ENCODE results near the gene MOB1B. TPM values are rescaled to one million over a fixed set of nuclear protein-coding genes. Genes with fewer than 3 reads are reported as not detected.

MOB1B gene
- total and polyA plus RNA-seq, 2 experiments from 2014 or later = 7.5 to 10.2 TPM

DNA sequence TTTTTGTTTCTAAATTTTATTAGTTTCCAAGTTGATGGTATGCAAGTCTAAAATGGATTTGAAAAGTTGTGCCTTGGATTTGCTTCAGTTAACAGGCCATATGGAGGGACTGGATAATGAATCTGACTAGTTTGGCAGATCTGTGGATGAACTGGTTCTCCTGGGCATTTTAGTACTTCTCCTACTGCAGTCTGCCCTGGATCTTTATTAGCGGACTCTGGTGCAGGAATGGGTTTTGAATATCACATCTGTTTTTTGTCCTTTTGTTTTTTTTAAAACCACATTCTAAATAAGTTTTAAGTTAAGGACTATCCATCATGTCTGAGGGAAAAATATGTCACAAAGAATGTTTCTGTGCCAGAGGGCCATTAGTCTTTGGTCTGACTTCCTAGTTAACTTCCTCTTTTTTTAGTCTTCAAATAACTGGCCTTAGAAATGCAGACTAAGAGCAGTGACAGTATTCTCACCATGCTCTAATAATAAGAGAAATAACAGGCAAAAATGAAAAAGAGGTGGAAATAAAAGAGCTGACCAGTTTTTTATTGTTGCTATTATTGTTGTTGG, 77.4 kb downstream of the MOB1B start:
- no peaks in the 10 kb centered on the region for H3K27me3 ChIP-seq (replicated peaks; ENCODE audit: insufficient read depth)
- H3K9me3 ChIP-seq (ENCODE audit: low read depth) = no peaks in the 10 kb centered on the region
- H3K36me3 ChIP-seq (ENCODE audit: low read depth) = peaks cover 19% of the 10 kb centered on the region; the same call in 1 of the 2 replicates
- no peaks in the 10 kb centered on the region for H4K20me1 ChIP-seq (ENCODE audit: insufficient read depth)
- H3K27ac ChIP-seq = no peak overlapping the region
- H3K79me2 ChIP-seq (ENCODE audit: insufficient read depth) = no peaks in the 10 kb centered on the region
- H3K9ac ChIP-seq = no peak overlapping the region
- in situ Hi-C loops (cut with MboI) = no loop called here
- no peak for DNase-seq
- no peak overlapping the region for H3K4me3 ChIP-seq
- H3F3A ChIP-seq (ENCODE audit: insufficient read depth) = no peaks in the 10 kb centered on the region
- no peak overlapping the region for H2AFZ ChIP-seq
- no peak overlapping the region for H3K4me2 ChIP-seq (ENCODE audit: unreplicated experiment)
- no peaks in the 10 kb centered on the region for H3K4me1 ChIP-seq (ENCODE audit: insufficient read depth)
- no peak for TF ChIP-seq EZH2phosphoT487 (IDR thresholded peaks at IDR 0.05; ENCODE audit: insufficient read depth, low read depth)
- TF ChIP-seq EZH2 (IDR thresholded peaks at IDR 0.05; ENCODE audit: insufficient read depth, poor library complexity, severe bottlenecking) = no peak
- H3K9me2 ChIP-seq (ENCODE audit: insufficient read depth) = no peaks in the 10 kb centered on the region
- 96 to 100% methylated on average over 1 of the region's 1 CpG for WGBS, 2 experiments (ENCODE audit: low coverage in 1 of 2, low lambda C conversion rate in 2 of 2, missing lambda C conversion rate in 2 of 2)

DNA sequence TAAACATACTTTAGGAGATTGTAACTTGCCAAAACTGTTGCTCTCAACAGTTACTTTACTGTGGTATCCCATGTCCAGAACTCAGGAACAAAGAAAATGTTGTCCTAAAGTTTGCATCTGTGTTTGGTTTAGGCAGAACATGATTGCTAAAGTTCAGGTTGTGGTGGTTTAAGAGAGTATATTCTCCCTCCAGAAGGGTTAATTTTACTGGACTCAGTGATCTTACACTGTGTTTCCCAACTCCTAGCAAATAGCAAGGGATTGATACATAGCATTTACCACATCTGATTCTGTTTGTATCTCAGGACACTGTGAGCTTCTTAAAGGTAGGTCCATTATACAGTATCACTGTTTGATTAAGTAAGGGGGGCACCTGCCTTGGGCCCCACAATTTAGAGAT, 78.0 kb downstream of the MOB1B start:
- Histone ChIP-seq H3K9me3 (ENCODE audit: low read depth) (no peaks in the 10 kb centered on the region), H3K27me3 (replicated peaks; ENCODE audit: insufficient read depth) (no peaks in the 10 kb centered on the region), H3K79me2 (ENCODE audit: insufficient read depth) (no peaks in the 10 kb centered on the region), H3K4me2 (ENCODE audit: unreplicated experiment) (no peak overlapping the region), H3K4me3 (no peak overlapping the region), H4K20me1 (ENCODE audit: insufficient read depth) (no peaks in the 10 kb centered on the region), H3K36me3 (ENCODE audit: low read depth) (peaks cover 19% of the 10 kb centered on the region; the same call in 1 of the 2 replicates), H3K4me1 (ENCODE audit: insufficient read depth) (no peaks in the 10 kb centered on the region), H3K27ac (no peak overlapping the region), H3F3A (ENCODE audit: insufficient read depth) (no peaks in the 10 kb centered on the region), H3K9ac (no peak overlapping the region), H2AFZ (no peak overlapping the region), H3K9me2 (ENCODE audit: insufficient read depth) (no peaks in the 10 kb centered on the region)
- in situ Hi-C loops (cut with MboI) = no loop called here
- DNase-seq = no peak
- TF ChIP-seq EZH2phosphoT487 (IDR thresholded peaks at IDR 0.05; ENCODE audit: insufficient read depth, low read depth) = no peak

DNA sequence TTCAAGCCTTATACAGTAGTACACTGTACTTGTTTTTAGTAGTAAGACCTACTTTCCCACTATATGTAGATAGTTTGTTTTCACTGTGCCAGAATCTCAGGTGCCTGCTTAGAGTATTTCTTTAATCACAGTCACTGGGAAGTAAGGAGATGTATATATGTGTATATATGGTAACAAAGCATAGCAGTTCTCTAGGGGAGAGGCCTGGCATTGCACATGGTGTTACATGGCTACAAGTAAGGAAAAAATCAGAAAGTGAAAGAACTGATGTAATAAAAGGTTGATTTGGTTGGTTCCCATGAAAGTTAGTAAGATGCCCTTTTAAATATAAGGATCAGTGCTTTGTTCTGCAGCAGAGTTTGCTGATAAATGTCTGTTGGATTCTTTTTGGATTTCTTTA, 81.9 kb downstream of the MOB1B start:
- H3K36me3 ChIP-seq (ENCODE audit: low read depth) = 0 out of 2 replicates have a peak, but pooled peaks cover 4% of the 10 kb centered on the region
- H3F3A ChIP-seq (ENCODE audit: insufficient read depth) = no peaks in the 10 kb centered on the region
- H3K4me3 ChIP-seq = no peak overlapping the region
- no peaks in the 10 kb centered on the region for H3K79me2 ChIP-seq (ENCODE audit: insufficient read depth)
- in situ Hi-C loops (cut with MboI) = no loop called here
- no peak overlapping the region for H3K4me2 ChIP-seq (ENCODE audit: unreplicated experiment)
- no peaks in the 10 kb centered on the region for H3K9me3 ChIP-seq (ENCODE audit: low read depth)
- no peaks in the 10 kb centered on the region for H3K9me2 ChIP-seq (ENCODE audit: insufficient read depth)
- no peak for TF ChIP-seq EZH2phosphoT487 (IDR thresholded peaks at IDR 0.05; ENCODE audit: insufficient read depth, low read depth)
- TF ChIP-seq EZH2 (IDR thresholded peaks at IDR 0.05; ENCODE audit: insufficient read depth, poor library complexity, severe bottlenecking) = no peak
- H3K27me3 ChIP-seq (replicated peaks; ENCODE audit: insufficient read depth) = no peaks in the 10 kb centered on the region
- no peaks in the 10 kb centered on the region for H3K4me1 ChIP-seq (ENCODE audit: insufficient read depth)
- H3K27ac ChIP-seq = no peak overlapping the region
- no peaks in the 10 kb centered on the region for H4K20me1 ChIP-seq (ENCODE audit: insufficient read depth)
- no peak overlapping the region for H2AFZ ChIP-seq
- no peak overlapping the region for H3K9ac ChIP-seq
- DNase-seq = no peak

DNA sequence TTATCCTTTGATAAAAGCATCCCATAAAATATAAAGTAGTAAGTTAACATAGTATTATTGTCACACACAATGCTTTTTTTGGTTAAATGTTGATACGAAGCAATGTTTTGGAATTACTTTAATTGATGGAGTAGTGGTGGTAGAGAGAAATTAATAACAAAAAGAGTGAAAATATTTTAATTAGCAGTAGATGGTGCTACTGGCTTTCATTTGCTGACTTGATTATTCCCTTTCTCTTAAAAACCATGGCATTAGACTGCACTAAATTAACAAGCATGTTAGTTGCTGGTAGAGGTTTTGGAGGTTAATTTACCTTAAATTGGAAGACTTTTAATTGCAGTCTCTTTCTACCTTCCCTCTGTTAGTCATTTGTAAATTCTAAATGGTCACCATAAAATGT, 82.4 kb downstream of the MOB1B start:
- 71 to 73% methylated on average over 1 of the region's 1 CpG for WGBS, 2 experiments (ENCODE audit: low coverage in 1 of 2, low lambda C conversion rate in 2 of 2, missing lambda C conversion rate in 2 of 2)
- H4K20me1 ChIP-seq (ENCODE audit: insufficient read depth) = no peaks in the 10 kb centered on the region
- H3F3A ChIP-seq (ENCODE audit: insufficient read depth) = no peaks in the 10 kb centered on the region
- H2AFZ ChIP-seq = no peak overlapping the region
- no peak for DNase-seq
- in situ Hi-C loops (cut with MboI) = no loop called here
- H3K9ac ChIP-seq = no peak overlapping the region
- no peaks in the 10 kb centered on the region for H3K79me2 ChIP-seq (ENCODE audit: insufficient read depth)
- no peak overlapping the region for H3K4me3 ChIP-seq
- no peak overlapping the region for H3K4me2 ChIP-seq (ENCODE audit: unreplicated experiment)
- H3K27ac ChIP-seq = no peak overlapping the region
- TF ChIP-seq EZH2 (IDR thresholded peaks at IDR 0.05; ENCODE audit: insufficient read depth, poor library complexity, severe bottlenecking) (no peak), EZH2phosphoT487 (IDR thresholded peaks at IDR 0.05; ENCODE audit: insufficient read depth, low read depth) (no peak)
- H3K4me1 ChIP-seq (ENCODE audit: insufficient read depth) = no peaks in the 10 kb centered on the region
- H3K9me2 ChIP-seq (ENCODE audit: insufficient read depth) = no peaks in the 10 kb centered on the region
- H3K27me3 ChIP-seq (replicated peaks; ENCODE audit: insufficient read depth) = no peaks in the 10 kb centered on the region
- no peaks in the 10 kb centered on the region for H3K36me3 ChIP-seq (ENCODE audit: low read depth)
- no peaks in the 10 kb centered on the region for H3K9me3 ChIP-seq (ENCODE audit: low read depth)

DNA sequence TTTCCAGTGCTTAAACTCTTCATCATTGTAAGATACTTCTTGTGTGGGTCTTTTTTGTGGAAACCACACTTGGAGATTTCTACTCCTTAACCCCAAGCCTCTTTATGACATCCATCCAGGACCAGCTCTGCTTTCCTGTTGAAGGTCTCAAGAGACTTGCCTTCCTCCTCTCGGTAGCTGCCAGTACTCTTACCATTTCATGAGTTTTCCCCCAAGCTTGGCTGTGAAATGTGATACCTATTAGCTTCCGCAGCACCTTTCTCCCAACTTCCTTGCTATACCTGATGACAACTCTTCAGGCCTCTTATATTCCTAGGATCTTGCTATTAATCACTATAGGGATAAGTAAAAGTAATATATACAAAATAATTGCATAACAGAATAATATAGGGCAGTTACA, 89.4 kb downstream of the MOB1B start:
- Histone ChIP-seq H3K9ac (no peak overlapping the region), H2AFZ (no peak overlapping the region), H3K9me2 (ENCODE audit: insufficient read depth) (no peaks in the 10 kb centered on the region), H3F3A (ENCODE audit: insufficient read depth) (peaks cover 24% of the 10 kb centered on the region; the same call in 1 of the 2 replicates), H3K36me3 (ENCODE audit: low read depth) (no peaks in the 10 kb centered on the region), H3K4me3 (no peak overlapping the region), H4K20me1 (ENCODE audit: insufficient read depth) (no peaks in the 10 kb centered on the region), H3K27me3 (replicated peaks; ENCODE audit: insufficient read depth) (no peaks in the 10 kb centered on the region), H3K9me3 (ENCODE audit: low read depth) (no peaks in the 10 kb centered on the region), H3K27ac (no peak overlapping the region), H3K4me2 (ENCODE audit: unreplicated experiment) (no peak overlapping the region), H3K4me1 (ENCODE audit: insufficient read depth) (peaks cover 15% of the 10 kb centered on the region), H3K79me2 (ENCODE audit: insufficient read depth) (peaks cover 29% of the 10 kb centered on the region)
- DNase-seq = no peak
- 47 to 52% methylated on average over 2 of the region's 2 CpGs for WGBS, 2 experiments (ENCODE audit: low coverage in 1 of 2, low lambda C conversion rate in 2 of 2, missing lambda C conversion rate in 2 of 2)
- in situ Hi-C loops (cut with MboI) = no loop called here
- no peak for TF ChIP-seq EZH2 (IDR thresholded peaks at IDR 0.05; ENCODE audit: insufficient read depth, poor library complexity, severe bottlenecking)
- no peak for TF ChIP-seq EZH2phosphoT487 (IDR thresholded peaks at IDR 0.05; ENCODE audit: insufficient read depth, low read depth)

All from GM23248 (cell line).